ENCODE results near the gene EDARADD.
"Not testable (repeated sequence)": the region's sequence is repeated elsewhere in the genome, so short reads cannot be mapped to it uniquely, and the experiment has no call there.

EDARADD gene

GRCh38 chr1:236451796-236452373, 57.8 kb downstream of the EDARADD start:
- Mint-ChIP-seq H3K36me3 (ENCODE audit: low read depth) (peaks cover 35% of the 10 kb centered on the region), H3K4me3 (no peak overlapping the region), H3K27me3 (ENCODE audit: low read depth, poor library complexity) (peaks cover 27% of the 10 kb centered on the region), H3K9me3 (no peaks in the 10 kb centered on the region), H3K27ac (no peak overlapping the region), H3K4me1 (peaks cover 22% of the 10 kb centered on the region)
- no peak for DNase-seq
- peak; percentile 21 for TF ChIP-seq CTCF (IDR thresholded peaks at IDR 0.05)

DNA sequence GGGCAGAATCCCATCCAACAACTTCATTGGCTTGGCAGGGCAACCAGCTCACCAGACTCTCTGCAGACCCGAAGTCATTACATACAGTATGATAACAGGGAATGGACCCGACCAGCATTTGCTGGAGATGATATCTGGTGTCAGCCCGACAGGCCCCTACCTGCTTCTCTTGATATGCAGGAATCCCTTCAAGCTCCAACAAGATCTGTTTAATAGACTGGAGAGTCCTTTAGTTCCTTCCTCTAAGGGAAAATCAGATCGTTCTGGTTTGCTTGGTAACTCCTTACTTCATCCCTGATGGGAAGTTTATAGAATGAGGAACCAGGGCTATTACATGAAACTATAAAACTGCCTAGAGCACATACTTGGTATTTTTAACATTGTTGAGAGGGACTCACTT, 61.2 kb downstream of the EDARADD start:
- Mint-ChIP-seq H3K27ac (no peak overlapping the region), H3K4me3 (no peak overlapping the region), H3K4me1 (peaks cover 13% of the 10 kb centered on the region), H3K27me3 (ENCODE audit: low read depth, poor library complexity) (peaks cover 21% of the 10 kb centered on the region), H3K36me3 (ENCODE audit: low read depth) (peaks cover 41% of the 10 kb centered on the region), H3K9me3 (no peaks in the 10 kb centered on the region)
- no peak for TF ChIP-seq CTCF (IDR thresholded peaks at IDR 0.05)
- no peak for DNase-seq

GRCh38 chr1:236457775-236458174, 63.7 kb downstream of the EDARADD start:
- no peak overlapping the region for H3K27ac Mint-ChIP-seq
- peaks cover 24% of the 10 kb centered on the region for H3K36me3 Mint-ChIP-seq (ENCODE audit: low read depth)
- H3K27me3 Mint-ChIP-seq (ENCODE audit: low read depth, poor library complexity) = peaks cover 28% of the 10 kb centered on the region
- no peaks in the 10 kb centered on the region for H3K9me3 Mint-ChIP-seq
- H3K4me1 Mint-ChIP-seq = peaks cover 13% of the 10 kb centered on the region
- no peak for TF ChIP-seq CTCF (IDR thresholded peaks at IDR 0.05)
- H3K4me3 Mint-ChIP-seq = no peak overlapping the region
- no peak for DNase-seq

- H3K27ac Mint-ChIP-seq = no peak overlapping the region
- peaks cover 33% of the 10 kb centered on the region for H3K27me3 Mint-ChIP-seq (ENCODE audit: low read depth, poor library complexity)
- peaks cover 13% of the 10 kb centered on the region for H3K4me1 Mint-ChIP-seq
- no peaks in the 10 kb centered on the region for H3K9me3 Mint-ChIP-seq
- peaks cover 28% of the 10 kb centered on the region for H3K36me3 Mint-ChIP-seq (ENCODE audit: low read depth)
- no peak for DNase-seq
- H3K4me3 Mint-ChIP-seq = no peak overlapping the region
- no peak for TF ChIP-seq CTCF (IDR thresholded peaks at IDR 0.05)
Observed at GRCh38 chr1:236458996-236459395, 64.9 kb downstream of the EDARADD start.

DNA sequence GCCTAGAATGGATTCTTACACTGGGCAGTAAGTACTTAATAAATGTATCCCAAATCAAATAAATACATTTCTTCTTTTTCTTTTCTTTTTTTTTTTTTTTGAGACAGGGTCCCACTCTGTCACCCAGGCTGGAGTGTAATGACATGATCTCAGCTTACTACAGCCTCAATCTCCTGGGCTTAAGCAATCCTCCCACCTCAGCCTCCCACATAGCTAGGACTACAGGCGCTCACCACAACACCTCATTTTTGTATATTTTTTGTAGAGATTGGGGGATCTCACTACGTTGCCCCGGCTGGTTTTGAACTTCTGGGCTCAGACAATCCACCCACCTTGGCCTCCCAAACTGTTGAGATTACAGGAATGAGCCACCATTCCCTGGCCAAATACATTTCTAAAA, 66.0 kb downstream of the EDARADD start:
- H3K27ac Mint-ChIP-seq = no peak overlapping the region
- H3K4me1 Mint-ChIP-seq = peaks cover 13% of the 10 kb centered on the region
- no peak for DNase-seq
- H3K4me3 Mint-ChIP-seq = no peak overlapping the region
- TF ChIP-seq CTCF (IDR thresholded peaks at IDR 0.05) = no peak
- peaks cover 32% of the 10 kb centered on the region for H3K27me3 Mint-ChIP-seq (ENCODE audit: low read depth, poor library complexity)
- H3K9me3 Mint-ChIP-seq = no peaks in the 10 kb centered on the region
- peaks cover 31% of the 10 kb centered on the region for H3K36me3 Mint-ChIP-seq (ENCODE audit: low read depth)

GRCh38 chr1:236464197-236464596, 70.1 kb downstream of the EDARADD start:
- not testable (repeated sequence) for H3K9me3 Mint-ChIP-seq, DNase-seq, H3K4me1 Mint-ChIP-seq, H3K27ac Mint-ChIP-seq, H3K4me3 Mint-ChIP-seq
- Mint-ChIP-seq H3K36me3 (ENCODE audit: low read depth) (peaks cover 31% of the 10 kb centered on the region), H3K27me3 (ENCODE audit: low read depth, poor library complexity) (peaks cover 56% of the 10 kb centered on the region)
